GM12801 (cell line): ENCODE measurements around the gene FAM168A.

Experiments
- CTCF ChIP-seq: IDR thresholded peaks from one replicate; pipeline ENCODE4 v1.5.1; 2011; ENCODE audit warnings: control low read depth; ENCODE audit not compliant: insufficient read length; ENCODE audit errors: extremely low read depth

Gene FAM168A

GRCh38 chr11:73393479-73394415 is 204.2 kb downstream of the FAM168A start:
- peak; percentile 4 for TF ChIP-seq CTCF

GRCh38 chr11:73393011-73393380 is 204.9 kb downstream of the FAM168A start:
- TF ChIP-seq CTCF: no peak

- TF ChIP-seq CTCF: no peak
Observed at GRCh38 chr11:73392108-73393010, 205.6 kb downstream of the FAM168A start.

- TF ChIP-seq CTCF: no peak
Observed at GRCh38 chr11:73391665-73392064, 206.2 kb downstream of the FAM168A start.

- no peak for TF ChIP-seq CTCF
Observed at GRCh38 chr11:73390601-73391565, 207.0 kb downstream of the FAM168A start.

- TF ChIP-seq CTCF: no peak
Observed at GRCh38 chr11:73389916-73390315, 208.0 kb downstream of the FAM168A start.

GRCh38 chr11:73389134-73389525 is 208.8 kb downstream of the FAM168A start:
- no peak for TF ChIP-seq CTCF
